NCI-H2196 treated with DMSO at 0.1 percent for 48 hours (cell line): ENCODE measurements around the gene MBNL3.
A peak's percentile ranks its signal among the peaks of the same experiment; 100 is the strongest.

Experiments
- DNase-seq: peaks from one replicate; lab custom pipeline; 2025; ENCODE audit not compliant: unreplicated experiment; lab: John Stamatoyannopoulos, UW

Gene MBNL3, protein sequence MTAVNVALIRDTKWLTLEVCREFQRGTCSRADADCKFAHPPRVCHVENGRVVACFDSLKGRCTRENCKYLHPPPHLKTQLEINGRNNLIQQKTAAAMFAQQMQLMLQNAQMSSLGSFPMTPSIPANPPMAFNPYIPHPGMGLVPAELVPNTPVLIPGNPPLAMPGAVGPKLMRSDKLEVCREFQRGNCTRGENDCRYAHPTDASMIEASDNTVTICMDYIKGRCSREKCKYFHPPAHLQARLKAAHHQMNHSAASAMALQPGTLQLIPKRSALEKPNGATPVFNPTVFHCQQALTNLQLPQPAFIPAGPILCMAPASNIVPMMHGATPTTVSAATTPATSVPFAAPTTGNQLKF

GRCh38 chrX:132488819-132489577, at the start of gene MBNL3:
Gene MBNL3 (minus strand): TSS chrX:132489038. CDS start chrX:132439611, 49,427 bp downstream.
- DNase-seq = peak; percentile 18

DNA sequence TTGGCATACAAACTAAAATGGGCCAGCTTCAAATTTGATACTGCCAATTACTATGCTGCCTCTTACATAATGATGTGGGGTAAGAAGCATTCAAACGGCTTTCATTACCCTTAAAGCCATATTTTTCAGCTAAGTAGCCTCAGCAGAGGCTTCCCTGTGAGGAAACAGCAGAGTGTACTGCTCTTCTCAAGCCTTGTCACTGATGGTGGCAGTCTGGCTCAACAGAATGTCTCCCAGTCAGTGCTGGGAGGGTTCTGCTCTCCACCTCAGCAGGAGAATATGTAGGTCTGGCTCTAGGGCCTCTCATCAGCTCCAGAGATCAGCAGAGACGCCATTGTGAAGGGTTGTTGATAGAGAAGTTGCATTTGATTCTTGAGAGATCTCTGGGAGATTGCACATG, 44.6 kb upstream of the MBNL3 start:
- DNase-seq = no peak

DNA sequence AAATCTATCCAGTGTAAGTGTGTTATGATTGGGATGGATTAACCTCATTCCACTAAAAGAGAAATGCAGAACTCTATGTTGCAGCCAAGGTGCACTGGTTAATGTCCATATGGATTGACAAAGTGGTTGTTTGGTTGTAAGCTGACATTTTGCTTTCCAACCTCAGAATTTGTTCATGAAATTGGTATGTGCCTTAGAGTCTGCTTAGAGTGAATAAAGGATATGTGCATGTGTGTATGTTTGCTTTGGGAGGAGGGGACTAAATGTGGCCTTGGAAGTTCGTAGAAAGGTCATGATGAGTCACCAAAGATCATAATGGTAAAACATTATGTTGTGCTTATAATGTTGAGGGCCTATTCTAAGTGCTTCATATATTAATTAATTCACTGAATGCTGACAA, 44.1 kb upstream of the MBNL3 start:
- DNase-seq = no peak

- DNase-seq = no peak
These were observed 43.3 kb upstream of the MBNL3 start for GRCh38 chrX:132532097-132532496.

DNA sequence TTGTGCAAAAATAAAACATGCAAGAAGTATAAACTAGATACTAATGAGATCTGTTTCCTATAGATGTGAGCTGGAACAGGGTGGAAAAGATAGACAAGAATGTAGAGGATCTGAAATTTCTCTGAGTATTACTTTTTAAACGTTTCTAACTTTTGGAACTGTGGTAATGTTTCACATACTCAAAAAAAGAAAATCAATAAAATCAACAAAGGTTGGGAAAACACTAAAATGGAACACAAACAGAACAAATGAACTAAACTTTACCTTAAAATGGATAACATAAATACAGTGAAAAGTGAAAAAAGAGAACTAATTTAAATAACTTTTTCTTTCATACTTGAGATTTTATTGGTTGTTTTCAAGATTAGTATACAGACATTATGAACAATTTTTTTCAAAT, 32.0 kb upstream of the MBNL3 start:
- no peak for DNase-seq

DNA sequence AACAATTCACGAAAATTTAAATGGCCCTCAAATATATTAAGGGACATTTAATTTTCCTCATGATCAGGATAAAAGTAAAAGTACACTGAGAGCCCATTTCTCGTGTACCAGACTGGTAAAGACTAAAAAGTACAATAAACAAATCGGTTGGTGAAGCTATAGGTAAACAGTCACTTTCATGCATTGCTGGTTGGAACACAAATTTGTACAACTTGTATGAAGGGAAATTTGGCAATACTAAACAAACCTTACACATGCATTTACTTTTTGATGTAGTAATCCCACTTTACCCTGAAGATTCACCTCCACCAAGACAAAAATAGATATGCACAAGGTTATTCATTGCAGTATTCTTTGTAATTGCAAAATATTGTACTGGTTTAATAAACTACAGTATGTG, 31.4 kb upstream of the MBNL3 start:
- DNase-seq = no peak

- no peak for DNase-seq
These were observed 29.6 kb upstream of the MBNL3 start for GRCh38 chrX:132518401-132518800.

DNA sequence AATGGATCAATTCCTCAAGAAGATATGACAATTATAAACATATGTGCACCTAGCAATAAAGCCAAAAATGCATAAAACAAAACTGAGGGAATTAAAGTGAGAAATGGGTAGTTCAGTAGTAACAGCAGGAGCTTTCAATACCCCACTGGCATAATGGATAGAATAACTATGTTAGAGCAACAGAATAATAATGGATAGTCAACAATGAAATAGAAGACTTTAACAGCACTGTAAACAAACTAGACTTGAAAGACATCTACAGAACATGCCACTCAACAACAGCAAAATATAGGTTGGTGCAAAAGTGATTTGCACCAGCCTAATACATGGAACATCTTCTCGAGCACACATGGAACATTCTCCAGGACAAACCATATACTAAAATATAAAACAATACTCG, 20.0 kb upstream of the MBNL3 start:
- no peak for DNase-seq

GRCh38 chrX:132505116-132505515, 16.3 kb upstream of the MBNL3 start:
- no peak for DNase-seq

DNA sequence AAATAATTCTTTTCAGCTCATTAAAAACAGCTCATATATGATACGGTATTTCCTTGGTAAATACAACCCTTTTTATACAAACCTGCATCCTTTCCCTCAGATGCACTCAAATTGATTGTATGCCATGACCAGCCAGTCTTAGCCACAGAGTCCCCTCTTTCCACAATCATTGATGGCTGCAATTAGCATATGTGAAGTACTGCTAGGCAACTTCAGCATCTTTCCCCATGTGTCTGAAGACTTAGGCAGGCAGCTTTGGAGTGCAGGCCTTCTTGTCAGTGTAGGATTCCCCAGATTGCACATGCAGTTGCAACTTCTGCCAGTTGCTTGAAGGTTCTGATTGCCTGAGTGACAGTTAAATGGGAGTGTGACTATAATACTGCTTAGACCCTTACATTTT, 15.6 kb upstream of the MBNL3 start:
- DNase-seq = no peak

GRCh38 chrX:132501606-132502005, 12.8 kb upstream of the MBNL3 start:
- no peak for DNase-seq

DNA sequence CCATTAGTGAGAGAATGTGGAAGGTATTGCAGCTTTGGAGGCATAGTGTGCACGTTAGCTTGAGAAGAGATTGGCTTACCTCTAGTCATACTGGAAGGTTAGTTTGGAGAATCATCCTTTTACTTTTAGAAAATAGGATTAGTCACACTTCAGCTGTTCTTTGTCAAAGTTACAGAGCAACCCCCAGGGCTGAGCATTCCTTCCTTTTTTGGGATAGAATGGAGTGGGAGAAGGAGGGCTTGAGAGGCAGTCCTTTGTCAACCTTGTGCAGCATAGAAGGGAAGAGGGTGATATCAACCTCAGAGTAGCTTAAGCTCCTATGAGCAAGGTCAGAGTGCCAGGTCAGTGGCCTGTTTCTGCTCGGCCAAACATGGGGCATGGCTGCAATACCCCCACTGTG, 8.6 kb upstream of the MBNL3 start:
- no peak for DNase-seq

DNA sequence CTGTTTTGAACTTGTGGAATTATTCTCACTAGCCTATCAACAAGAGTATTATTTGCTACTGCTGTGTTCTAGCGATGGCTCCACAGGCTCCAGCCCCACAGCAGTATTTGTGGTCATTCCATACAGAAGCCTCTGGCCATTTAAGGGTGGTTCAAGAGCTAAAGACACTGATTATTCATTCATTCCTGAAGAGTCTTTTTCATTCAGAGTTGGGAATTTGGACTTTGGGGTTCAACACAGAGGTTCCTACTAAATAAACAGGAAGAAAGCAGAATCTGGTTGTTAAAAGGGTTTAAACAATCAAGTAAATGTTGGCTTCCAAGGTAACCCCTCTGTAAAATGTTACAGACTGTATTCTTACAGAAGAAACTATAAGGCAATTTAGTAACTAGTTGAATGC, 4.3 kb upstream of the MBNL3 start:
- DNase-seq = no peak

DNA sequence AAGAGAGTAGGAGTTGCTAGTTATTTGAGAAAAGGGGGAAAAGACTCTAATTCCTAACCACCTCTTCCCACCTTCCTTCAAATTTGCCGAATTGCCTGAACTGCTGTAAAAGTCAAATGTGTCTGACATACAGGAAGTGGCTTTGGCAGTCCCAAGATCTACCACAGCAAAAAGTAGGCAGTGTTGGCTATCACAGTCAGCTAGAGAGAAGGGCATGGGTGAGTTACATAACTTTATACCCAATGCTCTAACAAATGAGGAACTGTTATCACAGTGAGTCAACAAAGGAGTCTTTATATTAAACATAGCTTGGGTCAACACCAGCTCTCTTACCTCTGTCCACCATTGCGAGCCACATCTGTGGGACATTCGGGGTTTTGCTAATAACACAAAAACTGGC, 2.4 kb upstream of the MBNL3 start:
- peak; percentile 15 for DNase-seq

DNA sequence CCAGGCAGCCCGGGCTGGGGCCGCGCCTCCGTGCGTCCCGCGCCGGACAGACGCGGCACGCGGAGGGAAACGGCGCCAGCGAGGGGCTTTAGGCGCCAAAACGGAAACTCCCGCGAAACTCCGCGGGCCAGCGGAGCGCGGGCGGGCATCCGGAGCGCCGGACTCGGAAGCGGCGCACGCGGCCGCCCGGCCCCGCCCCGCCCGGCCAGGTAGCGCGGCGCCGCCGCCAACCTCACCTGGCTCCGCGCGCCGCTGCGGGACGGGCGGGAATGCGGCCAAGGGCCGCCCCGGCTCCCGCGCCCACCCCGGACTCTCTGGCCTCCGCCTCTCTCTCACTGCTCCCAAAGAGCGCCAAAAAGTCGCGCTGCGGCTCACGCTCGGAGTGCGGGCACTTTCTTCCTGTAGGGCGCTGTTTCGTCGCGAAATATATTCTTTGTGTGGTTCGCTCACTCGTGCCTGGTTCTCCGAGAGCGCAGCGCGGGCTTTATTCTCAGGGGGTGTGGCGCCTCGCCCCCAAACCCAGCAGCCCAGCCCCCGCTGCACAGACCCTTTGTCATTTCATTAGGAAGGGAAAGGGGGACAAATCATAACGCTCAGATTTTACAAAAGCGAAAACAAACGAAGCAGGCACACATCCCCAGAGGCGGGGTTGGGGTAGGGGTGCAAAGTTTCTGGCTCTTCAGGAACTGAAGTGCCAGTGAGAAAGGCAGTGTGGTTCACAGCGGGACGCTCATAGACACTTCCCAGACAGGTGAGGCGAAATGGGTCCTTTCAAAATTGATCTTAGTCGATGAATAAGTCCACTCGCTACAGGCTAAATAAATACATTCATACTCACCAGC, 961 bp upstream of the MBNL3 start:
- peak; percentile 2 for DNase-seq

DNA sequence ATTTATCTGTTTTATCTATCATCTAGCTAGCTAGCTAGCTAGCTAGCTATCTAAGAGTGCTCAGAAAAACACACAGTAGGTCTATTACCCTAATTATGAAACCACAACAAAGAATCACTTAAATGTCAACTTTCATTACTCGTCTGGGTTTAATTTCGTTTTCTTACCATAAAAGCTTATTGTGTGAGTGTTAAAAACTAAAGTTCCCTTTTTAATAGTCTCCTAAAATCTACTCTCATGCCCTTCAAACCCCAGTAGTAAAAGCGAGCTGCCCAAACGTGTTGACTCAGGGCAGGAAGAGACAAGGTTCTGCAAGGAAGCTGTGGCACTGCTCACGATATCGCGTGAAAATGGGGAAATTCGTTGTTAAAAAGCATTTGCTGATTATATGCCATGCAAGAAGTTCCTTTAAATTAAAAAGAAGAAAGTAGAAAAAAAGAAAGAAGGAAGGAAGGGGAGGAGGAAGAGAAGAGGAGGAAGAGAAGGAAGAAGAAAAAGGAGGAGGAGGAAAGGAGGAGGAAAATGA, 595 bp downstream of the MBNL3 start:
- no peak for DNase-seq

GRCh38 chrX:132486599-132487178, 2.1 kb downstream of the MBNL3 start:
- DNase-seq = no peak

GRCh38 chrX:132483951-132484350, 4.9 kb downstream of the MBNL3 start:
- DNase-seq = no peak

GRCh38 chrX:132483488-132483887, 5.3 kb downstream of the MBNL3 start:
- DNase-seq = no peak

DNA sequence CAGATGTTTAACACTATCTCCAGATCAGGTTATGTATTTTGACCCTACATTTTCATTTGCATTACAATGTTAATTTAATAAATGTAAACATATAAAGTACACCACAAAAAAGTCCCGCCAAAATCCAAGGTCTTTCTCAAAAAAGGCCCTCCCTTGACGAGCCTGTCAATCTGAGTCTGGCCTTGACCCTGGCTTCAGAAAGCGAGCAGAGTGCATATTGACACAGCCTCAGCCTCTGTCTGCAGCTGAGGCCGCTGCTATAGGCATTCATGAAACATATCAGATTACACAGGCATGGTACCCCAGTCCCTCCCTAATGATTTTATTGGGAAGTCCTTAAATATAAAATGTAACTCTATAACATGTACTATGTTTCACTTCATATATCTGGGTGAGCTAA, 6.2 kb downstream of the MBNL3 start:
- no peak for DNase-seq

- no peak for DNase-seq
These were observed 7.4 kb downstream of the MBNL3 start for GRCh38 chrX:132481449-132481848.
